PC-9 (cell line): Measurements from ENCODE around the gene RPL28.

ENCODE experiments used
- CTCF ChIP-seq: fragments of 200-600 bp; sonication (generic); conservative IDR thresholded peaks from 2 replicates; pipeline ENCODE4 v1.6.1; 2017; ENCODE audit warnings: mixed run types, antibody characterized with exemption, mild to moderate bottlenecking, moderate library complexity
- EZH2 ChIP-seq: fragments of 200-600 bp; sonication (generic); IDR thresholded peaks from 2 replicates; pipeline ENCODE4 v1.8.0; 2017; ENCODE audit warnings: antibody characterized with exemption, low read depth

GRCh38 chr19:55344444-55344843, 41.3 kb upstream of the RPL28 start:
- TF ChIP-seq CTCF: no peak
- TF ChIP-seq EZH2: no peak
